WTC11 (cell line): ENCODE results near the gene FMR1.

Experiments used
- CREB1 ChIP-seq: sonication (generic); formaldehyde crosslinking; IDR thresholded peaks from 2 replicates; pipeline ENCODE4 v1.8.0; 2023; ENCODE audit warnings: mild to moderate bottlenecking, missing genetic modification reagents
- ELF4 ChIP-seq: sonication (generic); formaldehyde crosslinking; IDR thresholded peaks from 2 replicates; pipeline ENCODE4 v1.8.1; 2022; ENCODE audit warnings: low read depth, mild to moderate bottlenecking, moderate library complexity, missing genetic modification reagents
- ESRRA ChIP-seq: sonication (generic); formaldehyde crosslinking; IDR thresholded peaks from 2 replicates; pipeline ENCODE4 v1.8.1; 2022; ENCODE audit warnings: mild to moderate bottlenecking, missing genetic modification reagents, borderline replicate concordance
- SP1 ChIP-seq: sonication (generic); formaldehyde crosslinking; conservative IDR thresholded peaks from 2 replicates; pipeline ENCODE4 v1.8.1; 2022; ENCODE audit warnings: missing genetic modification reagents
- ZNF232 ChIP-seq: sonication (generic); formaldehyde crosslinking; IDR thresholded peaks from 2 replicates; pipeline ENCODE4 v1.8.0; 2022; ENCODE audit warnings: mild to moderate bottlenecking, missing genetic modification reagents
- TF ChIP-seq, protein P1 (sequence below): fragments of 200-600 bp; IDR thresholded peaks from 2 replicates; pipeline ENCODE4 v1.8.0; 2022; ENCODE audit warnings: antibody characterized with exemption
- TF ChIP-seq, protein P2 (sequence below): sonication (generic); formaldehyde crosslinking; IDR thresholded peaks from 2 replicates; pipeline ENCODE4 v1.8.1; 2023; ENCODE audit warnings: mild to moderate bottlenecking, missing genetic modification reagents
- TF ChIP-seq, protein P3 (sequence below): sonication (generic); formaldehyde crosslinking; conservative IDR thresholded peaks from 2 replicates; pipeline ENCODE4 v1.8.1; 2022; ENCODE audit warnings: mild to moderate bottlenecking, missing genetic modification reagents
- TF ChIP-seq, protein P4 (sequence below): sonication (generic); formaldehyde crosslinking; IDR thresholded peaks from 2 replicates; pipeline ENCODE4 v1.8.0; 2022; ENCODE audit warnings: mild to moderate bottlenecking, missing genetic modification reagents
- TF ChIP-seq, protein P5 (sequence below): sonication (generic); formaldehyde crosslinking; conservative IDR thresholded peaks from 2 replicates; pipeline ENCODE4 v1.8.1; 2023; ENCODE audit warnings: mild to moderate bottlenecking, low read depth, missing genetic modification reagents, moderate library complexity
- TF ChIP-seq, protein P6 (sequence below): sonication (generic); formaldehyde crosslinking; IDR thresholded peaks from 2 replicates; pipeline ENCODE4 v1.8.0; 2022; ENCODE audit warnings: missing genetic modification reagents

DNA sequence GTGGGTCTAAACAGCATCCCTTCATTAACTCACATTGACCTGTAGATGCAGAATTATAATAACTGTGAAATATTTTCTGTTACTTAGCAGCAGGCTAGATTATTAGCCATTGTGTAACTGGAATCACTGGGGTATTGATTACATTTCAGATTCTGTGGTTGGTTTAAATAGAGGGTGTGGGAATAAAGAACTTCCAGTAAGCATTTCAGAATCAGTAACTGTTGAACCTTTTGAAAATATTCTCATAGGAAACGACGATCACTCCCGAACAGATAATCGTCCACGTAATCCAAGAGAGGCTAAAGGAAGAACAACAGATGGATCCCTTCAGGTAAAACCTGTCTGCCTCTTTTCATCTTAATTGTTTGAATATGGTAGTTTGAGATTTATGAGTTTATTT, 33.6 kb downstream of the FMR1 start:
- no peak for TF ChIP-seq ZNF232
- TF ChIP-seq, protein P1, sequence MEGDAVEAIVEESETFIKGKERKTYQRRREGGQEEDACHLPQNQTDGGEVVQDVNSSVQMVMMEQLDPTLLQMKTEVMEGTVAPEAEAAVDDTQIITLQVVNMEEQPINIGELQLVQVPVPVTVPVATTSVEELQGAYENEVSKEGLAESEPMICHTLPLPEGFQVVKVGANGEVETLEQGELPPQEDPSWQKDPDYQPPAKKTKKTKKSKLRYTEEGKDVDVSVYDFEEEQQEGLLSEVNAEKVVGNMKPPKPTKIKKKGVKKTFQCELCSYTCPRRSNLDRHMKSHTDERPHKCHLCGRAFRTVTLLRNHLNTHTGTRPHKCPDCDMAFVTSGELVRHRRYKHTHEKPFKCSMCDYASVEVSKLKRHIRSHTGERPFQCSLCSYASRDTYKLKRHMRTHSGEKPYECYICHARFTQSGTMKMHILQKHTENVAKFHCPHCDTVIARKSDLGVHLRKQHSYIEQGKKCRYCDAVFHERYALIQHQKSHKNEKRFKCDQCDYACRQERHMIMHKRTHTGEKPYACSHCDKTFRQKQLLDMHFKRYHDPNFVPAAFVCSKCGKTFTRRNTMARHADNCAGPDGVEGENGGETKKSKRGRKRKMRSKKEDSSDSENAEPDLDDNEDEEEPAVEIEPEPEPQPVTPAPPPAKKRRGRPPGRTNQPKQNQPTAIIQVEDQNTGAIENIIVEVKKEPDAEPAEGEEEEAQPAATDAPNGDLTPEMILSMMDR, result no peak
- TF ChIP-seq, protein P2, sequence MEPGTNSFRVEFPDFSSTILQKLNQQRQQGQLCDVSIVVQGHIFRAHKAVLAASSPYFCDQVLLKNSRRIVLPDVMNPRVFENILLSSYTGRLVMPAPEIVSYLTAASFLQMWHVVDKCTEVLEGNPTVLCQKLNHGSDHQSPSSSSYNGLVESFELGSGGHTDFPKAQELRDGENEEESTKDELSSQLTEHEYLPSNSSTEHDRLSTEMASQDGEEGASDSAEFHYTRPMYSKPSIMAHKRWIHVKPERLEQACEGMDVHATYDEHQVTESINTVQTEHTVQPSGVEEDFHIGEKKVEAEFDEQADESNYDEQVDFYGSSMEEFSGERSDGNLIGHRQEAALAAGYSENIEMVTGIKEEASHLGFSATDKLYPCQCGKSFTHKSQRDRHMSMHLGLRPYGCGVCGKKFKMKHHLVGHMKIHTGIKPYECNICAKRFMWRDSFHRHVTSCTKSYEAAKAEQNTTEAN (CRISPR knock-in tag), result no peak
- TF ChIP-seq, protein P3, sequence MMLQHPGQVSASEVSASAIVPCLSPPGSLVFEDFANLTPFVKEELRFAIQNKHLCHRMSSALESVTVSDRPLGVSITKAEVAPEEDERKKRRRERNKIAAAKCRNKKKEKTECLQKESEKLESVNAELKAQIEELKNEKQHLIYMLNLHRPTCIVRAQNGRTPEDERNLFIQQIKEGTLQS (CRISPR knock-in tag), result no peak
- TF ChIP-seq SP1 (CRISPR knock-in tag), result no peak
- TF ChIP-seq CREB1 (CRISPR knock-in tag), result no peak
- TF ChIP-seq, protein P4, sequence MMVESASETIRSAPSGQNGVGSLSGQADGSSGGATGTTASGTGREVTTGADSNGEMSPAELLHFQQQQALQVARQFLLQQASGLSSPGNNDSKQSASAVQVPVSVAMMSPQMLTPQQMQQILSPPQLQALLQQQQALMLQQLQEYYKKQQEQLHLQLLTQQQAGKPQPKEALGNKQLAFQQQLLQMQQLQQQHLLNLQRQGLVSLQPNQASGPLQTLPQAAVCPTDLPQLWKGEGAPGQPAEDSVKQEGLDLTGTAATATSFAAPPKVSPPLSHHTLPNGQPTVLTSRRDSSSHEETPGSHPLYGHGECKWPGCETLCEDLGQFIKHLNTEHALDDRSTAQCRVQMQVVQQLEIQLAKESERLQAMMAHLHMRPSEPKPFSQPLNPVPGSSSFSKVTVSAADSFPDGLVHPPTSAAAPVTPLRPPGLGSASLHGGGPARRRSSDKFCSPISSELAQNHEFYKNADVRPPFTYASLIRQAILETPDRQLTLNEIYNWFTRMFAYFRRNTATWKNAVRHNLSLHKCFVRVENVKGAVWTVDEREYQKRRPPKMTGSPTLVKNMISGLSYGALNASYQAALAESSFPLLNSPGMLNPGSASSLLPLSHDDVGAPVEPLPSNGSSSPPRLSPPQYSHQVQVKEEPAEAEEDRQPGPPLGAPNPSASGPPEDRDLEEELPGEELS (CRISPR knock-in tag), result no peak
- no peak for TF ChIP-seq ELF4 (CRISPR knock-in tag)
- no peak for TF ChIP-seq ESRRA (CRISPR knock-in tag)
- TF ChIP-seq, protein P5, sequence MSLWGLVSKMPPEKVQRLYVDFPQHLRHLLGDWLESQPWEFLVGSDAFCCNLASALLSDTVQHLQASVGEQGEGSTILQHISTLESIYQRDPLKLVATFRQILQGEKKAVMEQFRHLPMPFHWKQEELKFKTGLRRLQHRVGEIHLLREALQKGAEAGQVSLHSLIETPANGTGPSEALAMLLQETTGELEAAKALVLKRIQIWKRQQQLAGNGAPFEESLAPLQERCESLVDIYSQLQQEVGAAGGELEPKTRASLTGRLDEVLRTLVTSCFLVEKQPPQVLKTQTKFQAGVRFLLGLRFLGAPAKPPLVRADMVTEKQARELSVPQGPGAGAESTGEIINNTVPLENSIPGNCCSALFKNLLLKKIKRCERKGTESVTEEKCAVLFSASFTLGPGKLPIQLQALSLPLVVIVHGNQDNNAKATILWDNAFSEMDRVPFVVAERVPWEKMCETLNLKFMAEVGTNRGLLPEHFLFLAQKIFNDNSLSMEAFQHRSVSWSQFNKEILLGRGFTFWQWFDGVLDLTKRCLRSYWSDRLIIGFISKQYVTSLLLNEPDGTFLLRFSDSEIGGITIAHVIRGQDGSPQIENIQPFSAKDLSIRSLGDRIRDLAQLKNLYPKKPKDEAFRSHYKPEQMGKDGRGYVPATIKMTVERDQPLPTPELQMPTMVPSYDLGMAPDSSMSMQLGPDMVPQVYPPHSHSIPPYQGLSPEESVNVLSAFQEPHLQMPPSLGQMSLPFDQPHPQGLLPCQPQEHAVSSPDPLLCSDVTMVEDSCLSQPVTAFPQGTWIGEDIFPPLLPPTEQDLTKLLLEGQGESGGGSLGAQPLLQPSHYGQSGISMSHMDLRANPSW (CRISPR knock-in tag), result no peak
- TF ChIP-seq, protein P6, sequence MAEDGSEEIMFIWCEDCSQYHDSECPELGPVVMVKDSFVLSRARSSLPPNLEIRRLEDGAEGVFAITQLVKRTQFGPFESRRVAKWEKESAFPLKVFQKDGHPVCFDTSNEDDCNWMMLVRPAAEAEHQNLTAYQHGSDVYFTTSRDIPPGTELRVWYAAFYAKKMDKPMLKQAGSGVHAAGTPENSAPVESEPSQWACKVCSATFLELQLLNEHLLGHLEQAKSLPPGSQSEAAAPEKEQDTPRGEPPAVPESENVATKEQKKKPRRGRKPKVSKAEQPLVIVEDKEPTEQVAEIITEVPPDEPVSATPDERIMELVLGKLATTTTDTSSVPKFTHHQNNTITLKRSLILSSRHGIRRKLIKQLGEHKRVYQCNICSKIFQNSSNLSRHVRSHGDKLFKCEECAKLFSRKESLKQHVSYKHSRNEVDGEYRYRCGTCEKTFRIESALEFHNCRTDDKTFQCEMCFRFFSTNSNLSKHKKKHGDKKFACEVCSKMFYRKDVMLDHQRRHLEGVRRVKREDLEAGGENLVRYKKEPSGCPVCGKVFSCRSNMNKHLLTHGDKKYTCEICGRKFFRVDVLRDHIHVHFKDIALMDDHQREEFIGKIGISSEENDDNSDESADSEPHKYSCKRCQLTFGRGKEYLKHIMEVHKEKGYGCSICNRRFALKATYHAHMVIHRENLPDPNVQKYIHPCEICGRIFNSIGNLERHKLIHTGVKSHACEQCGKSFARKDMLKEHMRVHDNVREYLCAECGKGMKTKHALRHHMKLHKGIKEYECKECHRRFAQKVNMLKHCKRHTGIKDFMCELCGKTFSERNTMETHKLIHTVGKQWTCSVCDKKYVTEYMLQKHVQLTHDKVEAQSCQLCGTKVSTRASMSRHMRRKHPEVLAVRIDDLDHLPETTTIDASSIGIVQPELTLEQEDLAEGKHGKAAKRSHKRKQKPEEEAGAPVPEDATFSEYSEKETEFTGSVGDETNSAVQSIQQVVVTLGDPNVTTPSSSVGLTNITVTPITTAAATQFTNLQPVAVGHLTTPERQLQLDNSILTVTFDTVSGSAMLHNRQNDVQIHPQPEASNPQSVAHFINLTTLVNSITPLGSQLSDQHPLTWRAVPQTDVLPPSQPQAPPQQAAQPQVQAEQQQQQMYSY, result no peak
